GM19238 (cell line): ENCODE results near the gene ADCY10.

ENCODE experiments used
- DNase-seq: peaks from one replicate; pipeline ENCODE4 v3.0.0; 2011; ENCODE audit warnings: low spot score; ENCODE audit not compliant: insufficient read length

Gene ADCY10

DNA sequence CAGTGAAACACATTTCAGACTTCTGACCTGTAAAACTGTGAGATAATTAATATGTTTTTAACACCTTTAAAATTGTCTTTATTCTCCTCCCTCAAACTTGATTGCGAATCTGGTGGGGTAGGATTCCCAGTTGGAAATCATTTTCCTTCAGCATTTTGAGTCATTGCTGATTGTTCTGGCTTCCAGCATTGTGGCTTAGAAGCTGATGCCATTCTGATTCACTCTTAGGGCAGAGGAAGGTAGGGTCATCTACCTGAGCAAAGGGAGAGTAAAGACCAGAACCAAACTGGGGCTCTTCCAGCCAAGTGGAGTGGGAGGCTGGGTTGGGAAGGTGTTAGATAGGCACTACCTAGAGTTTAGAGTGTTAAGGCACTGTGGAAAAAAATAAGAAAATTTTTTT is 131.0 kb downstream of the ADCY10 start:
- no peak for DNase-seq

- no peak for DNase-seq
These were observed 132.4 kb downstream of the ADCY10 start for GRCh38 chr1:167781558-167781957.

- no peak for DNase-seq
These were observed 136.7 kb downstream of the ADCY10 start for GRCh38 chr1:167777269-167777650.

DNA sequence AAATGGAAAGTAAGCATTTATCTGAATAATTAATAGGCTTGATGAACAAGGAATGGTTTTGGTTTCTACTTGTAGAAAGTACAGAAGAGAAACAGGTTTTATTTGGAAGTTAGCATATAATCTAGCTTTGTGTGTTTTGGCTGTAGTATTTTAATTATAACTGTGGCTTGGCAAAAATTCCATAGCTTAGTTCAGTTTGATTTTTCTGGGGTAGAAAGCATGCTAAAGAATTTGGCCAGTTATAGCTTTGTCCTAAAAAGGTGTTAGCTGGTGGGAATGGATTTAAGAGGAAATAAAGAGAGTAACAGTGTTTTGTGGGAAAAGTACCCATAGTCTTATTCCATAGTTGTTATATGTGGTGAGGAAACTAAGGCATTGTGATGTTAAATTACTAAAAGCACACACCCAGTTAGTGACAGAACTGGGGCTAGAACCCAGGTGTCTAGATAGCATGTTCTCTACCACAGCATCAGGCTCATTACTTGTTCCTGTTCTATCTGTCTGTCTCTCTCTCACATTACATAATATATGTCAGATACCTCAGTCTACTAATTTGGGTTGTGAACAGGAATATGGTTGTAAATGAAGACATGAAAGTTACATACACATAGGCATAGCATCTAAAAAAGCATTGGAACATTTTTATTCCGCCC is 137.2 kb downstream of the ADCY10 start:
- DNase-seq: no peak

- DNase-seq: no peak
These were observed 137.8 kb downstream of the ADCY10 start for GRCh38 chr1:167776151-167776550.

GRCh38 chr1:167775178-167775577 is 138.8 kb downstream of the ADCY10 start:
- DNase-seq: no peak

GRCh38 chr1:167774710-167775109 is 139.2 kb downstream of the ADCY10 start:
- DNase-seq: no peak

- no peak for DNase-seq
These were observed 140.4 kb downstream of the ADCY10 start for GRCh38 chr1:167773516-167773915.

- DNase-seq: no peak
These were observed 141.5 kb downstream of the ADCY10 start for GRCh38 chr1:167772436-167772835.

- DNase-seq: no peak
These were observed 143.8 kb downstream of the ADCY10 start for GRCh38 chr1:167770127-167770526.

GRCh38 chr1:167767761-167768160 is 146.2 kb downstream of the ADCY10 start:
- no peak for DNase-seq

GRCh38 chr1:167766538-167766937 is 147.4 kb downstream of the ADCY10 start:
- no peak for DNase-seq

- DNase-seq: no peak
These were observed 148.4 kb downstream of the ADCY10 start for GRCh38 chr1:167765496-167765895.

GRCh38 chr1:167764458-167765330 is 149.2 kb downstream of the ADCY10 start:
- DNase-seq: no peak

GRCh38 chr1:167763525-167764220 is 150.3 kb downstream of the ADCY10 start:
- no peak for DNase-seq

GRCh38 chr1:167762061-167762746 is 151.7 kb downstream of the ADCY10 start:
- DNase-seq: no peak

GRCh38 chr1:167761400-167761799 is 152.5 kb downstream of the ADCY10 start:
- DNase-seq: no peak
